Glutamatergic neuron (in vitro differentiated cells): Measurements from ENCODE around the gene TMED6. TPM values are rescaled to one million over a fixed set of nuclear protein-coding genes. Genes with fewer than 3 reads are reported as not detected.
A peak's percentile ranks its signal among the peaks of the same experiment; 100 is the strongest.

Experiments used
- DNase-seq: peaks from one replicate; pipeline ENCODE4 v3.0.0; 2022
- H3K27ac Mint-ChIP-seq: one replicate; pipeline ENCODE4 v1.8.0; 2020; ENCODE audit warnings: mild to moderate bottlenecking, mixed read lengths, inconsistent platforms; ENCODE audit not compliant: unreplicated experiment
- H3K27me3 Mint-ChIP-seq: one replicate; pipeline ENCODE4 v1.8.0; 2020; ENCODE audit warnings: mild to moderate bottlenecking, moderate library complexity, mixed read lengths, inconsistent platforms; ENCODE audit not compliant: unreplicated experiment
- H3K36me3 Mint-ChIP-seq: one replicate; pipeline ENCODE4 v1.8.0; 2020; ENCODE audit warnings: mild to moderate bottlenecking, mixed read lengths, inconsistent platforms; ENCODE audit not compliant: unreplicated experiment
- H3K4me1 Mint-ChIP-seq: one replicate; pipeline ENCODE4 v1.8.0; 2020; ENCODE audit warnings: mild to moderate bottlenecking, low read depth, mixed read lengths, inconsistent platforms; ENCODE audit not compliant: unreplicated experiment
- H3K4me3 Mint-ChIP-seq: one replicate; pipeline ENCODE4 v1.8.0; 2020; ENCODE audit warnings: mild to moderate bottlenecking, mixed read lengths, inconsistent platforms; ENCODE audit not compliant: unreplicated experiment
- H3K9me3 Mint-ChIP-seq: one replicate; pipeline ENCODE4 v1.8.0; 2020; ENCODE audit warnings: mild to moderate bottlenecking, moderate library complexity, mixed read lengths, inconsistent platforms; ENCODE audit not compliant: unreplicated experiment
- total RNA-seq: library from RNA; stranded (reverse); fragmentation: NEBNext Ultra II Directional; extraction: Animal tissue kit (Norgen Biotek cat#: 25700); gene quantifications from one replicate; pipeline ENCODE4 v1.2.1, GENCODE V29; 2021; ENCODE audit not compliant: unreplicated experiment
- TF ChIP-seq, protein P1 (sequence below): fragments of 200-600 bp; sonication (generic); IDR thresholded peaks from one replicate; pipeline ENCODE4 v1.5.0; 2021; ENCODE audit not compliant: partially characterized antibody, unreplicated experiment

Gene TMED6
- total RNA-seq, 1 donor from 2014 or later, result not detected

DNA sequence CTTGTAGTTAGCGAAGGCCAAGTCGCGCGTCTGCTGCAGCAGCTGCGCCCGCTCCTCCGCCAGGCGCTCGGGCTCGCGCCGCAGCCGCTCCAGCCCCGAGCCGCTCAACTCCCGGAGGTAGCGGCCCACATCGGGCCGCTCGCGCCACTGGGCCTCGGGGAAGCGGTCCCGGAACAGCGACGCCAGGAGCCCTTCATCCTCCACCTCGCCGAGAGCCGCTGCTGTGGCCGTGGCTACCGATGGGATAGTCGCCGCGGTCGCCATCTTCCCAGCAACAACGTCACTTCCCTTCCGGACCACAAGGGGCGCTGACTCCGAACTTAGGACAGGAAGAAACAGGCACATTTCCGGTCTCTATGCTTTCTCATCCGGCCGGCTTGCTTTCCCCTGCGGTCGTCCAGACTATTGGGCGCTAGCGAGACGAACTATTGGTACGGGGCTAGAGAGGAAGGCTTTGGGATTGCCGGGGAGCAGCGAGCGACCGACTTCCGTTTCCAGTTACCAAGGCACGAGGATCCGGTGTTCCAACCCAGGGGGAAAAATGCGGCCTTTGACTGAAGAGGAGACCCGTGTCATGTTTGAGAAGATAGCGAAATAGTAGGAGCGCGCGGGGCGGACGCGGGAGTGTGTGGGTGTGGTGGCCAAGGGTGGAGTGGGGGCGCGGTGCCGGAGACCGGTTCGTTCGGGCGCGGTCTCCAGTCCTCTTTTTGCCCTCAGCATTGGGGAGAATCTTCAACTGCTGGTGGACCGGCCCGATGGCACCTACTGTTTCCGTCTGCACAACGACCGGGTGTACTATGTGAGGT lies 12.1 kb downstream of the TMED6 start, which contains the start of the genes COG8 and NIP7:
Gene COG8, minus strand, starts transcription at position 276 of the 806 bp plus-strand sequence. Its CDS starts 12 bp downstream, at position 264.
Gene NIP7, plus strand, starts transcription at position 484 of the 806 bp plus-strand sequence. Its CDS starts 58 bp downstream, at position 542.
- Mint-ChIP-seq H3K4me3 (peak within 1 kb of the TSS; percentile 100), H3K9me3 (peaks cover 4% of the 10 kb centered on the region), H3K36me3 (no peaks in the 10 kb centered on the region), H3K27ac (peak within 1 kb of the TSS; percentile 95), H3K27me3 (peaks cover 1% of the 10 kb centered on the region), H3K4me1 (peaks cover 5% of the 10 kb centered on the region)
- DNase-seq, result peak; percentile 94
- TF ChIP-seq, protein P1, sequence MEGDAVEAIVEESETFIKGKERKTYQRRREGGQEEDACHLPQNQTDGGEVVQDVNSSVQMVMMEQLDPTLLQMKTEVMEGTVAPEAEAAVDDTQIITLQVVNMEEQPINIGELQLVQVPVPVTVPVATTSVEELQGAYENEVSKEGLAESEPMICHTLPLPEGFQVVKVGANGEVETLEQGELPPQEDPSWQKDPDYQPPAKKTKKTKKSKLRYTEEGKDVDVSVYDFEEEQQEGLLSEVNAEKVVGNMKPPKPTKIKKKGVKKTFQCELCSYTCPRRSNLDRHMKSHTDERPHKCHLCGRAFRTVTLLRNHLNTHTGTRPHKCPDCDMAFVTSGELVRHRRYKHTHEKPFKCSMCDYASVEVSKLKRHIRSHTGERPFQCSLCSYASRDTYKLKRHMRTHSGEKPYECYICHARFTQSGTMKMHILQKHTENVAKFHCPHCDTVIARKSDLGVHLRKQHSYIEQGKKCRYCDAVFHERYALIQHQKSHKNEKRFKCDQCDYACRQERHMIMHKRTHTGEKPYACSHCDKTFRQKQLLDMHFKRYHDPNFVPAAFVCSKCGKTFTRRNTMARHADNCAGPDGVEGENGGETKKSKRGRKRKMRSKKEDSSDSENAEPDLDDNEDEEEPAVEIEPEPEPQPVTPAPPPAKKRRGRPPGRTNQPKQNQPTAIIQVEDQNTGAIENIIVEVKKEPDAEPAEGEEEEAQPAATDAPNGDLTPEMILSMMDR, result peak; percentile 98

DNA sequence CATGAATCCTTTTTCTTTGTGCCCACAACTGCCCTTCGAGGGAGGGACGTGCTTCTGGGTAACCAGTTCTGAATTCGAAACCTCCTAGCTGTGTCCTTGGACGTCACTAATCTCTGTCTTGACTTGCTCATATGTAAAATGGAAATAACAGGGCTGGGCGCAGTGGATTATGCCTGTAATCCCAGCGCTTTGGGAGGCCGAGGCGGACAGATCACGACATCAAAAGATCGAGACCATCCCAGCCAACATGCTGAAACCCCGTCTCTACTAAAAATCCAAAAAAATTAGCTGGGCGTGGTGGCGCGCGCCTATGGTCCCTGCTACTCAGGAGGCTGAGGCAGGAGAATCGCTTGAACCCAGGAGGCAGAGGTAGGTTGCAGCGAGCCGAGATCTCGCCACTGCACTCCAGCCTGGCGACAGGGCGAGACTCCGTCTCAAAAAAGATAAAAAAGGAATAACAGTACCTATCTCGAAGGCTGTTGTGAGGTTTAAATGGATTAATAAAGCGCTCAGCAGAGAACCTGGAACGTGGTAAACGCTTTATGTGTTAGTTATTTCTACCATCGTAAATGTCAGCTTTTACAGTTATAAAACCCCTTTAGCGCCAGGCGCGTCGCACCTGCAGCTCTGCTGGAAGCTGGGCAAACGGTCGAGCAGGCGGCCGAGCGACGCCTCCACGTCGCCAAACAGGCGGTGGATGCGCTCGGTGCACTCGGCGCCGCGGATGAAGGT lies 12.9 kb downstream of the TMED6 start:
- H3K4me1 Mint-ChIP-seq, result peaks cover 5% of the 10 kb centered on the region
- no peak for DNase-seq
- H3K36me3 Mint-ChIP-seq, result no peaks in the 10 kb centered on the region
- H3K27ac Mint-ChIP-seq, result peak overlapping the region; percentile 92
- peak overlapping the region; percentile 84 for H3K4me3 Mint-ChIP-seq
- peaks cover 1% of the 10 kb centered on the region for H3K27me3 Mint-ChIP-seq
- H3K9me3 Mint-ChIP-seq, result peaks cover 4% of the 10 kb centered on the region
- TF ChIP-seq, protein P1, result no peak

DNA sequence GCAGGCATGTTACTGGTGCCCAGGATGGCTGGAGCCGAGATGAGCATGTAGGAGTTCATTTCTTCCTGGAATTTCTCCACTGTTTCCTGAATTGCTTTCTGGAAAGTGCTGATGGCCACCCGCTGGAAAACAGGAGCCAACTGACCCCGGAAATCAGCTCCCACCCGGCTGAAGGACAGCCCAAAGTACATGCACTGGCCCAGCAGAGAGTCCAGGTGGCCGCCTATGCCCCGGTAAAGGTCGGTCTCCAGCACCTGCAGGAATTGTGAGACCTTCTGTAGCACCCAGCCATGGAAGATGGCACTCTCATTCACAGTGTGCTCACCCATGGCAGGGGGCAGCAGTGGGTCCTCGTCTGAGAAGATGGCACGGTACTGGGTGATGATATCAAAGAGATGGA lies 16.9 kb downstream of the TMED6 start:
- H3K4me3 Mint-ChIP-seq, result no peak overlapping the region
- peaks cover 4% of the 10 kb centered on the region for H3K36me3 Mint-ChIP-seq
- DNase-seq, result no peak
- TF ChIP-seq, protein P1, result no peak
- H3K9me3 Mint-ChIP-seq, result peaks cover 5% of the 10 kb centered on the region
- H3K27me3 Mint-ChIP-seq, result peaks cover 1% of the 10 kb centered on the region
- H3K27ac Mint-ChIP-seq, result no peak overlapping the region
- no peaks in the 10 kb centered on the region for H3K4me1 Mint-ChIP-seq

DNA sequence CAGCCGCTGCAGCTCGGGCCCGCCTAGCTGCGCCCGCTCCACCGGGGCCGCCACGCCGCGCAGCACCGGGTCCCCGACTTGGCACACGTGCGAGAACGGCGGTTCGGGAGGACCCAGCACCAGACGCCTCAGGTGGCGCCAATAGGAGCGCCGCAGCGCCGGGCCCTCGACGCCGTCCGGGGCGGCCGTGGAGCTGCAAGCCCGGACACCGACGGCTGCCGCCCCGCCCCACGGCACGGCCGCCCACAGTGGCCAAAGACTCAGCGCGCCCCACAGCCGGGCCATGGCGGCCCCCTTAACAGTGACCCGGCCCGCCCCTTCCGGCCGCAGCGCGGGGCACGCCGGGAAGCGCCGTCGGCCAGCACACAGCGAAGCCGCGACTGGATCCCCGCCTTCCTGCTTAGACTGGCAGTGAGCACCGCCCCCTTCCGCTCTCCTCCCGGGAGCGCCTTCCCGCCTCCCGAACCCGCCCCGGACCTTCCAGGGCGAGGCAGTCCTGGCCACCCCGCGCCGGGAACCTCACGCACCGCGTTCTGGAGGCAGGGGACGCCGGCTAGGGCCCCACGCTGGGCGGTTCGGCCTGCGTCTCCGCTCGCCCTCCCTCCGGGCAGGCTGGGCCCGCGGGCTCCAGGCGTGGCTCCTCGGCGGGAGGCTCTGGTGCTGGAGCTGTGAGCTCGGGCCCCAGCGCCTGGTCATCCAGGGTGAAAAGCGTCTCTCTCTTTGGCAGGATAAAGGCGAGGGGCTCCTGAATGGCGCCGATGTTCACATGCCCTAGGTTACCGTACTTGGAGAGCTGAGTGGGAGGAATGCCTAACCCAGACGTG lies 21.1 kb downstream of the TMED6 start, which contains the start of gene PDF:
Gene PDF, minus strand, starts transcription at position 303 of the 824 bp plus-strand sequence. Its CDS starts 18 bp downstream, at position 285.
- peak within 1 kb of the TSS; percentile 88 for H3K4me3 Mint-ChIP-seq
- H3K27ac Mint-ChIP-seq, result peak within 1 kb of the TSS; percentile 78
- H3K36me3 Mint-ChIP-seq, result peaks cover 4% of the 10 kb centered on the region
- peak; percentile 92 for DNase-seq
- TF ChIP-seq, protein P1, result no peak
- H3K4me1 Mint-ChIP-seq, result peaks cover 9% of the 10 kb centered on the region
- H3K27me3 Mint-ChIP-seq, result peaks cover 4% of the 10 kb centered on the region
- H3K9me3 Mint-ChIP-seq, result peaks cover 7% of the 10 kb centered on the region
